AG04449 (cell line): ENCODE results near the gene ANKS1A.

Experiments used
- CTCF ChIA-PET: fragments of 350-600 bp; formaldehyde crosslinking; extraction: SDS; loops from one replicate; lab custom pipeline; 2021; ENCODE audit warnings: antibody characterized with exemption; lab: Yijun Ruan, JAX
- POLR2A ChIA-PET: fragments of 400-600, 350-600 bp; formaldehyde crosslinking; extraction: SDS; loops from one replicate; lab custom pipeline; 2020; ENCODE audit warnings: antibody characterized with exemption, inconsistent platforms; lab: Yijun Ruan, JAX
- DNase-seq: peaks from one replicate; pipeline ENCODE4 v3.0.0-alpha.2; 2010; ENCODE audit warnings: low read depth, low spot score
- H3K4me3 ChIP-seq: 2 replicates; pipeline ENCODE4 v1.5.1; 2011; ENCODE audit warnings: low read depth, mild to moderate bottlenecking, control low read depth, low read length
- TF ChIP-seq, protein P1 (sequence below): IDR thresholded peaks from one replicate; pipeline ENCODE4 v1.5.1; 2011; ENCODE audit warnings: mild to moderate bottlenecking, moderate library complexity, low read length, control low read depth, inconsistent platforms; ENCODE audit not compliant: insufficient read depth; ENCODE audit errors: missing control alignments

The ANKS1A gene

DNA sequence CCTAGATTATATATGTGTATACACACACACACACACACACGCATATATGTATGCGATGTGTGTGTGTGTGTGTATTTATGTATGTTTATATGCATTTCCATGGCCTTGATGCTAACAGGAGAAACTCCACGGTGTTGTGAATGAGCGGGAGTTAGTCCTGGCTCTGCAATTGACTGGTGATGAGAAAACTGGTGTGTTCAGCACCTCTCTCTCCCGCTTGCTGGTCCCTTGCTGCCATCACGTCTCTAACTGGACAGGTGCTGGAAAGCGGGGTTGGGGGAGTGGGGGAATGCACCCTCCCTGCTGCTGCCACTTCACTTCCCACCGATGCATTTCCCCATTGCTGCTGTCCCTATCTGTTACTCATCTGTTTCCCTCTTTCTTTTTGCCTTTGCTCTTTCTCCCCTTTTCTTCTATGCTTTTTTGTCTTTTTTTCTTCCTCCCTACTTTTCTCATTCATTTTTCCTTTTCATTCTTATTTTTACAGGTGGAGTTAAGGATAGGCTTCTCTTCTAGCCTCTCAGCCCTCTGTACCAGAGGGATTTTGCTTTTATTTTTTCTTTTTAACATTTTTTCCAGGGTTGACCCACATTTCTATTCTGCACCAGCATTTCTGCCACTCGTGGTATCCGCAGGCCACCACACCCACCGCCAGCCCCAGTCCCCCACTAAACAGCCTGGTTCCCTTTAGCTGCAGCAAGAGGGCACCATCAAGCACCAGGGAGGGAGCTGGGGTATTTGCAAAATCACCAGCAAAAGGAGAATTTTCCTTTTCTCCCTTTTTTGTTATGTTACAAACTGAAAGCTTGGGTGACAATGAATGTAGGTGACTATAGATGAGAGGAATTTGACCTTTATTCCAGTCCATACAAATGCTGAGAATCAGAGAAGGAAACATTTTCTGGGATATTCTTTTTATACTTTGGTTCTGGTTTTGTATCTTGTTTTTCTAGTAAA is 136.5 kb downstream of the ANKS1A start:
- no peak overlapping the region for H3K4me3 ChIP-seq
- ChIA-PET CTCF (interaction anchor here (1.1 to 1.5 kb wide), 3 partner anchors 12 to 23 kb away, joined by 3 to 4 read pairs (median 3); no protein-coding TSS in a partner anchor), POLR2A (no interaction called here)
- DNase-seq = no peak
- TF ChIP-seq, protein P1, sequence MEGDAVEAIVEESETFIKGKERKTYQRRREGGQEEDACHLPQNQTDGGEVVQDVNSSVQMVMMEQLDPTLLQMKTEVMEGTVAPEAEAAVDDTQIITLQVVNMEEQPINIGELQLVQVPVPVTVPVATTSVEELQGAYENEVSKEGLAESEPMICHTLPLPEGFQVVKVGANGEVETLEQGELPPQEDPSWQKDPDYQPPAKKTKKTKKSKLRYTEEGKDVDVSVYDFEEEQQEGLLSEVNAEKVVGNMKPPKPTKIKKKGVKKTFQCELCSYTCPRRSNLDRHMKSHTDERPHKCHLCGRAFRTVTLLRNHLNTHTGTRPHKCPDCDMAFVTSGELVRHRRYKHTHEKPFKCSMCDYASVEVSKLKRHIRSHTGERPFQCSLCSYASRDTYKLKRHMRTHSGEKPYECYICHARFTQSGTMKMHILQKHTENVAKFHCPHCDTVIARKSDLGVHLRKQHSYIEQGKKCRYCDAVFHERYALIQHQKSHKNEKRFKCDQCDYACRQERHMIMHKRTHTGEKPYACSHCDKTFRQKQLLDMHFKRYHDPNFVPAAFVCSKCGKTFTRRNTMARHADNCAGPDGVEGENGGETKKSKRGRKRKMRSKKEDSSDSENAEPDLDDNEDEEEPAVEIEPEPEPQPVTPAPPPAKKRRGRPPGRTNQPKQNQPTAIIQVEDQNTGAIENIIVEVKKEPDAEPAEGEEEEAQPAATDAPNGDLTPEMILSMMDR = peak; percentile 32

DNA sequence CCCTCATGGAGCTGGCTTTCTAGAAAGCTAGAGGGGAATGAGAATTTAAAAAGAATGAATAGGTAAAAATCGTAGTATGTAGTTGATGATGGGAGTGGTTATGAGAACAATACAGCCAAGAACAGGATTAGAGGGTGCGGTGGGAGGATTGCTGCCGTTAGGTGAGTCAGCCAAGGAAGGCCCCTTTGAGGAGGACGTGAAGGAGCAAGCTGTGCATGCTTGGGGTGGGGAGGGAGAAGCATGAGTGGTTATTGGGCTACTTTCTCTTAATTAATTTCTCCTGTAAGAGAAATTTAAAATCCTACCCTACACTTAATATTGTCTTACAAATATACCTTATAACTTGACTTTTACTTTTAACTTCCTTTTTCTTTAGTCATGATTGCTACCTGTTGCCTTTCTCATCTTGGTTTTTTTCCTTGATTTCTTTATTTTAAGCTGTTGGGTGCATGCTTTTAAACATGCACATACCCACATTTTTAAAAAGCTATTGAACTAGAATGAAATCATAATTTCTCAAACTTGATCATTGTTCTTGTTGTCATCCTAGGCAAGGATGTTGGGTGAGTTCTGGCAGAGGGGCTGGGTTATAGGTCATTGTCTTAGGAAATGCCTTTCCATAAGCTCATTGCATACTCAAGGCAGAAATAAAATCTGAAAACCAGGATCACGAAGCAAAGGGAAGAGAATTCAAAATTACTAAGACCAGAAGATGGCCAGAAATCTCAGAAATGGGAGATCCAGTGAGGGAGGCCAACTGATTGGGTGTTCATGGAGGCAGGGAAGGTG is 137.6 kb downstream of the ANKS1A start:
- TF ChIP-seq, protein P1 = no peak
- H3K4me3 ChIP-seq = no peak overlapping the region
- CTCF ChIA-PET = interaction anchor here (0.7 to 1.5 kb wide), 7 partner anchors 11 to 113 kb away, joined by 3 to 8 read pairs (median 4); no protein-coding TSS in a partner anchor
- DNase-seq = no peak
- POLR2A ChIA-PET = no interaction called here

DNA sequence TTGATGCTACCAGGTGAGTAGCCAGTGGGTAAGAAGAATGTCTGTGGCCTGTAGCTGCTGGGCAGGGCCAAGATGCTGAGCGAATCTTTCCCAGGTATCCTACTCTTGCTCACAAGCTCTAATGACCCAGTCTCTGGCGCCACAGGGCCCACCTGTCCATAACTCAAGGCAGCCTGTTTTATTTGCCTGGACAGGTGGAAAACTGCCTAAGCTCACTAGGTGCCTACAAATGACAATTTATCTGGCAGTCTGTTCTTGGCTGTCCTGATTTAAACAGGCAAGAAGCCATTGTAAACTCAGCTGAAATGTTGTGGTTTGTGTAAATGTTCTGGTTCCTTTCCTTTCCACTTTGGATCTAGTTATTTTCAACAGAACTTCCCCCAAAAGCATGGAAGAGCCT is 138.8 kb downstream of the ANKS1A start:
- no peak for DNase-seq
- TF ChIP-seq, protein P1 = no peak
- POLR2A ChIA-PET = no interaction called here
- CTCF ChIA-PET = no interaction called here
- H3K4me3 ChIP-seq = no peak overlapping the region

DNA sequence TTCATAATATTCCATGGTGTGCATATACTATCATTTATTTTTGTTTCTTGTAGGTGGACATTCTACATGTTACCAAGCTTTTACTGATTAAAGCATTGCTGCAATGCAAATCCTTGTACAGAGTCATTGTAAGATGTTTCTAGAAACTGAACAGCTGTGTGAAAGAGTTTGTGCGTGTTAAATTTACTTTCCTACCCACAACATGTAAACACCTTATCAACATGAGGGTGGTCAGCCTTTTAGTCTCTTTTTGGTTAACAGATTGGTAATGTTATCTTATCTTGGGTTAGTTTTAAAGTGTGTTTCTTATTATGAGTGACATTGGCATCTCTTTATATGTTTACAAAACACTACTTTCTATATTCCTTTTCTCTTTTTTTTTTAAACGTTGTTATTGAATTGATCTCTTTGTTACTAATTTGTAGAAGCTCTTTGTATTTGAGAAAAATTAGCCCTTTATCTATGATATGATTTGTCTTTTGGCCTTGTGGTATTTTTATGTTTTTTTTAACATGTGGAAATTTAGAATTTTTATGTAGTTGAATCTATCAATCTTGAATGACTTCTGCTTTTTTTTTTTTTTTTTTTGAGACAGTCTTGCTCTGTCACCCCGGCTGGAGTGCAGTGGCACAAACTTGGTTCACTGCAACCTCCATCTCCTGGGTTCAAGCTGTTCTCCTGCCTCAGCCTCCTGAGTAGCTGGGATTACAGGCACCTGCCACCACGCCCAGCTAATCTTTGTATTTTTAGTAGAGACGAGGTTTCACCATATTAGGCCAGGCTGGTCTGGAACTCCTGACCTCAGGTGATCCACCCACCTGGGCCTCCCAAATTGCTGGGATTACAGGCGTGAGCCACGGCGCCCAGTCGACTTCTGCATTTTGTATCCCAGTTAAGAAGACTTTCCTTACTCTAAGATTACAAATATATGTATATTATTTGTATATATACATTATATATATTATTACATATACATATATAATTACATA is 140.0 kb downstream of the ANKS1A start:
- DNase-seq = no peak
- H3K4me3 ChIP-seq = no peak overlapping the region
- ChIA-PET POLR2A (no interaction called here), CTCF (interaction anchor here (1.5 kb wide), 1 partner anchor 43 kb away, joined by 6 read pairs; no protein-coding TSS in a partner anchor)
- TF ChIP-seq, protein P1 = no peak

DNA sequence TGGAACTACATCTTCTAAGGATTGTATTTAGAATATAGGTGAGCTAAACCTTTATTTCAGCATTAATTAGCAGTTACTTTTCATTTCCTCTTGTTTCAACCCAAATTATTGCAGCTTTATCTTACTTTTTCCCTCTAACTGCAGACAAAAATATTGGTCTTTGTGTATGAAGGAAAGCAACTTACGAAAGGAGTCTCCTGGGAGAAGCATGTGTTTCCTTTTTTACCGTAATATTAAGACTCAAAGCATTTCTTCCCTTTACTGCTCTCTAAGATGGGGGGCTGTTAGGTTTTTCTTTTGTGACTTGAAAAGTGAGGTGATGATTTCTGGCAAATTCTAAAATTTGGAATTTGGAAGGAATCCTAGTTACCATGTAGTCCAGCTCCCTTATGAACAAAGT is 141.0 kb downstream of the ANKS1A start:
- no peak overlapping the region for H3K4me3 ChIP-seq
- POLR2A ChIA-PET = no interaction called here
- CTCF ChIA-PET = interaction anchor here (1.5 kb wide), 1 partner anchor 44 kb away, joined by 6 read pairs; no protein-coding TSS in a partner anchor
- TF ChIP-seq, protein P1 = no peak
- no peak for DNase-seq
